Kidney tubule cell (primary cell): ENCODE measurements around the gene SYNPO.

Experiments
- DNase-seq: peaks from one replicate; pipeline ENCODE4 v3.0.0-alpha.2; 2018; ENCODE audit warnings: low spot score

Gene SYNPO

DNA sequence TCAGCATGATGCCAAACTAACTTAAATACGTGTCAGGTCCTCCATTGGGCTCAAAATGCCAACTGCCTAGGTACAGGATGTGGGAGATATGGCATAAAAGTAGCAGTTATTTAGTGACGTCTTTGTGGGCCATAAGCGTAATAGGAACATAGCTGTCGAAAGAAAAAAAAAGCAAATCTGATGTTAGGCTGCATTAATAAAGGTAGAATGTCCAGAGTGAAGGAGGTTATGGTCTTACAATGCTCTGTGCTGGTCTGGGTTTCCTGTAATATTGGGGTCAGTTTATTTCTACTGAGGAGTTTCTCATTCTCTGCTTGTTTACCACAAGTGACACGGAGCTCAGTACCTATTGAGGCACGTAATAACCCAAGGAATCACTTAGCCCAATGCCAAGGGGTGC is 33.4 kb upstream of the SYNPO start:
- DNase-seq: no peak

DNA sequence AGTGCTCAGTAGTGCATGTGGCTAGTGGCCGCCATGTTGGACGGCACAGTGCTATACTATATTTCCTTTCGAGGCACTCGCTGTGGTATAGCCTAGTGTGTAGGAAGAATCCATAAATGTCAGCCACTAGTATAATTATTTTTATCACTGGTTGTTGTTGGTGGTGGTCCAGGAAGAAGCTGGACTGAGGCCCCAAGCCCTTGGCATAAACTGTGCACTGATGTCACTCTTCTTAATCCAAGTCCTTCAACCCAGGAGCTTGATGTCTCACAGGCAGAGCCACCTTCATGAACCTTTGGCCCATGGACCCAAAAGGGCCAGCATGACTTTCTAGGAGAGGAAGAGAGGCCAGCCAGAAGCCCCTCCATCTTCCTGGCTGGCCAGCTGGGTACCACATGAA is 32.5 kb upstream of the SYNPO start:
- no peak for DNase-seq

DNA sequence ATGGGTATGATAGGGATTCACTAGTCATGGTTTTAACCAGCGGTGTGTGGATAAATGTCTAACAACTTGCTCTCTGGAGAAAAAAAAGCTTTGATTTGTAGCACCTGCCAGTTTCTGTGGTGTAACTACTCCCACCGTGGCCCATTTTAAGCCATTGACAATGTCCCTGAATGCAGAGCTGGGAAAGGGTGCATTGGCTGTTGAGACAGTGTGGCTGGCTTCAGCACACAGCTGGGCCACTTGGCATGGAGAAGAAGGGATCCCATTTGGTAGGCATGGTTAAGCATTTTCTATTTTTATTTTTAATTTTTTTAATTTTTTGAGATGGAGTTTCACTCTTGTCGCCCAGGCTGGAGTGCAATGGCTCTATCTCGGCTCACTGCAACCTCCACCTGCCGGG is 31.5 kb upstream of the SYNPO start:
- no peak for DNase-seq

DNA sequence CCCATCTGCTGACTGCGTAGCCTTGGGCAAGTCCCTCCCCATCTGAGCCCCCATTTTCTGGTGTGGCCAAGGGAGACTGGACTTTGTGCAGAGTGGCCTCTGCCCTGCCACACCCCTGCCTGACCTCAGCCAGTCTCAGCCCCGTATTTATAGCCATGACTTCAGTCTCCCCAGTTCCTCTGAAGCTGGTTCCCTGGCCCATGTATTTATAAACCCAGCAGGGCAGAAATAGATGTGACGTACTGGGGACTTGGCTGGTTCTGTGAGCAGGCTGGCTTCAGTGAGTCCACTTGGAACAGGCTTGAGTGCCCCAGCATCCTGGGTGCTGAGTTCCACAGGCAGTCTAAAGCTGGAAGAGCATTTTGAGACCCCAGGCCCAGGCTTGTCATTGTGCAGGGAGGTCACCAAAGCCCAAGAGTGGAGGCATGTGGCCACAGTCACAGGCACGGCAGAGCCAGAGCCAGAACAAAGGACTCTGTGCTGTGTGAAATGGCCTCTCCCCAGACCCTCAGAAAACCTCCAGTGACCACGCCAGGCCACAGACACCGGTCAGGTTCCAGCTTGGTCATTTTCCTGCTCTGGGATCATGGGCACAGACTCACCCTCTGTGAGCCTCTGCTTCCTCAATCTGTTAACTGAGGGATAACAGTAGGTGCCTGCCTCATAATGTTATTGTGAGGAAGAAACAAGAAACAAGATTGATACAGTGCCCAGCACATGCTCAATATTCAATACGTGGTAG is 30.4 kb upstream of the SYNPO start:
- DNase-seq: no peak

DNA sequence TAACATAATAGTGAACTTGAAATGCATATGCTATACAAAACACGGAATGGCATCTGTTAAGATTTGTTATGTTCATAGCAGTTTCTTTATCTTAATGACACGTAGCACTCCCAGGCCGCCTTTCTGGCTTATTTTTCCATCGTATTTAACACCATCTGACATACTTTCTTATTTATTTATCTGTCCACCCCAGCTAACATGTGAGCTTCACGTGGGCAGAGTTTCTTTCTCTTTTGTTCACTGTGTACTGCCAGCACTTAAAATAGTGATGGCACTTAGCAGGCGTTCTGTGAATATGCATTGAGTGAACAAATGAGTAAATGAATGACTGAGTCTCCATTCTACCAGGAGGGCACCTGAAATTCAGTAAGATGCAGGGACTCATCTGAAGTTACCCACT is 29.4 kb upstream of the SYNPO start:
- DNase-seq: no peak

DNA sequence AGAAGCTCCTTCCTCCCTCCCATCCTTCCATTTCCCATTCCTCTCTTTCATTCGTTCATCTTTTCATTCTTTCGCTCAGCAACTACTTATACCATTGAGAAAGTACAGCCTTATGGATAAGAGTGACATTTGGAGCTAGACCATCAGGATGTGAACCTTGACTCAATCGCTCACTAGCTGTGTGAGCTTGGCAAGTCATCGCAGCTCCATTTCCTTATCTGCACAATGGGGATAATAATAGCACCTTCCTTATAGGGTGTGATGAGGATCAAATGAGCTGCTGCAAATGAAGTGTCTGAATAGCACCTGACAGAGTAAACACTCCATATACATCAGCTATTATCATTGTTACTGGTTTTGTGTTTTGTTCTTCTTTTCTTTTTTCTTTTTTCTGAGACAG is 28.1 kb upstream of the SYNPO start:
- no peak for DNase-seq

DNA sequence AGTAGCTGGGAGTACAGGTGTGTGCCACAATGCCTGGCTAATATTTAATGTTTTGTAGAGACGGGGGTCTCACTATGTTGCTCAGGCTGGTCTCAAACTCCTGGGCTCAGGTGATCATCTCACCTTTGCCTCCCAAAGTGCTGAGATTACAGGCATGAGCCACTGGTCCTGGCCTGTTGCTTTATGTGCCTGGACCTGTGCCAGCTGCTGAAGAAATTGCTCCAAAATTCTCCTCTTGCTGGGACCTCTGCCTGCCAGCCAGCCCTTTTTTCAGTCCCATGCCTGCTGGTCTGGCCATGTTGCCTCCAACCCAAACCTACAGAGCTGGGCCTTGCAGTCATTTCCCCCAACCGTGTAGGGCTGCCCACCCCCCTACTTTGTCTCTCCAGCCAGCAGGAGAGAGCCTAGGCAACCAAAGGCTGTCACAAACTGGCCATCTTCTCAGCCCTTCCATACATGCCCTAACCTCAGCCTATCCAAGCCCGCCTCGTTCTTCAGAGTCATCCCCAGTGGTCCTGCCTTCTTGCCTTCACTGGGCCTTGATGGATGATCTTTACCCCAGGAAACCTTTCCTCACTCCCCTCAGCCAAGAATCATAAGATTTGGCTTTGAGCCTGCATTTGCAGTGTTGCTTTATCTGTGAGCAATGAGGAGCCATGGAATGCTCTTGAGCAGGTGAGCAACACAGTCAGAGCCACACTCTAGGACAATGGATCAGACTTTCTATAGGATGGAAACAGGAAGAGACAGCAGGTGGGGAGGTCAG is 27.4 kb upstream of the SYNPO start:
- no peak for DNase-seq

DNA sequence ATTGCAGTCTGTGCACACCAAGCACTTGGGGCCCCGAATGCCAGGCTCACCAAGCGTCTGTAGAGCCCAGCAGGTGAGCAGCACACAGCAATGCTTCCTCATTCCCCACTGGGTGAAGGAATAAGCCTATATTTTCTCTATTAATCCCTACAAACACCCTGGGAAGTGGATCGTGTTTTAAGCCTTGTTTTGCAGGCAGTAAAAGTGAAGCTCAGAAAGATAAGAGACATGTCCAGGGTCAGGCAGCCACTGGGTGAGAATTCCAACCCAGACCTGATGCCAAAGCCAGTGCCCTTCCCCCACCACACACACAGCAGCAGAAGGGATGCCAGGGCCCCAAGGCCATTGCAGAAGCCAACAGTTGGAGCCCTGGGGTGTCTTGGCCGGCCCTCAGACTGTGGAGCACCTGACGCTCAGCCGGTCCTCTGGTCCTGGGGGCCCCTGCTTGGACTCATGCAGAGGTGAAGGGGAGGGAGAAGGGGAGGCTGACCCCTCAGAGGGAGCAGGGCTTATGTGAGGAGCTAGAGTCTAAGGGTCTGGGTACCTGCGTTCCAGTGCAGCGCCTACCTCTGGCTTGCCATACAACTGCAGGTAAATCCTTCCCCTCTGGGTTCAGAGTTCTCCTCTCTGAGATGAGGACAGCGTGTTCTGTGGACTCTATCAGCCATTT is 26.3 kb upstream of the SYNPO start:
- no peak for DNase-seq

DNA sequence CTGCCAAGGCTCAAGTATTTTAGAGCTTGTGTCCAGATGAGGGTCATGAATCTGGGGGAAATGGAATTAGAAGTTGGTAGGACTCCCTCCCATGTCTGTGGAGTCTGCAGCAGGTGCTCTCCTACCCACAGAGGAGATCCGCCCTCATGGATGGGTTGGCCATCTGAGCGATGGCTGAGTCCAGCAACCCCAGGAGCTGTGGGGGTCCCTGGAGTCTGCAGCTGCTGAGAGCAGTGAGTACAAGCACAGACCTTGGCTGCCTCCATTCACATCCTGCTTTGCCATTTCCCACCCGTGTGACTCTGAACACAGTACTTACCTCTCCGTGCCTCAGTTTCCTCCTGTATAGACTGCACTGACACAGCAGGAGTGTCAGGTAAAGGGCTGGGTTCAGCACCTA is 25.8 kb upstream of the SYNPO start:
- DNase-seq: no peak

DNA sequence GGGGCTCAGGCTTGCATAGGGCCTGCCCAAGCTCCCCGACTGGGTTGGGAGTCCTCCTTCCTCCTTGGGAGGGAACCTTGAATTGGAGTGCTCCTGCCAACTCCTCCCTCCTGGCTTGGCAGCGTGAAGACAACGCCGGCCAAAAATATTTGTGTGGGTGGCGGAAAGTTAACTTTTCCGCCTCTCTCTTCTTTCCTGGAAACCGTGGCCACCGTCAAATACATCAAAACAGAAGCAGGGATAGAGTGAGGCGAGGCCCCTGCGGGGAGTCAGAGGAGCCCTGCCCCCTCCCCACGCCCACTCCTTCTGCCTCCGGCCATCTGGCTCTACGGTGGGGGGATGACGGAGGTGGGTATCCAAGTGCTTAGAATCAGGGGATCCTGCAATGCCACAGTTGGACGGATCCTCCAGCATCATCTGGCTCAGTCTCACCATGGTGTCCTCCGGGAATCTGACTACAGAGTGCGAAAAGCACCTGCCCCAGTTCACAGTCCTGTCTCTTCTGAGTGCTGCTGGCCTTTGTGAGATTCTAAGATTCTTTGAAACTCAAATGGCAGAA is 25.2 kb upstream of the SYNPO start:
- DNase-seq: peak; percentile 23

DNA sequence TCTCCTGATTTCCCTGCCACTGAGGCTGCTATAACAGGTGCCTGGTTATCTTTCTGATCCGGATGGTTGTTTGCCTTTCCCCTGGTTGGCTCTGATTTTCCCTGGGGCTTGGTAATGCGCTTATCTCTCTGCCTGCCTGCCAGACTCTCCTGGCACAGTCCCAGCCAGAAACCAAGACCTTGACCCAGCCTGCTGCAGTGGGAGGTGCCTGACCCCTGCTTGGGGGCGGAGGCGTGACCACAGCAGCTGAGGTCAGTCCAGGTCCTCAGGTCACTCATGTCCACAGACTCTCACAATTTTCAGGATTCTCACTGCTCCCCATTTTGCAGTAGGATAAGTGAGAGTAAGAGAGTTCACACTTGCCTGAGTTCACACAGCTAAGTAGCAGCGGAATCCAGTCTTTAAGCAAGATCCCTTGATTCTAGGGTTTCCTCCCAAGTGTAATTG is 24.4 kb upstream of the SYNPO start:
- DNase-seq: no peak

DNA sequence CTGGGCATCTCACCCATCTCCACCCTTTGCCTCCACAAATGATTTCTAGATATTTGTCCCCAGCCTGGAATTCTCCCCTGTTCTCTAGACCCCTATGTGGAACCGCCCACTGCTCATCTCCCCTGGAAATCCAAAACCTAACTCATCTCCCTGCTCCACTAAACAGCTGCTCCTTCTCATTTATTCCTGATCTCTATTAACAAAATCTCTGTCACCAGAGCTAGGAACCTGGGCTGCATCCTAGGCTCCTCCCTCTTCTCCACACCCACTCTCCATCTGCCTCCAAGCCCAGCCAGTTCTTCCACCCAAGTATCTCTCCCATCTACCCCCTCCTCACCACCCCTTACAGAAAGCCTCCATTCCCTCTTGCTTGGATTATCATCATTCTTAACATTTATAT is 24.0 kb upstream of the SYNPO start:
- DNase-seq: no peak

DNA sequence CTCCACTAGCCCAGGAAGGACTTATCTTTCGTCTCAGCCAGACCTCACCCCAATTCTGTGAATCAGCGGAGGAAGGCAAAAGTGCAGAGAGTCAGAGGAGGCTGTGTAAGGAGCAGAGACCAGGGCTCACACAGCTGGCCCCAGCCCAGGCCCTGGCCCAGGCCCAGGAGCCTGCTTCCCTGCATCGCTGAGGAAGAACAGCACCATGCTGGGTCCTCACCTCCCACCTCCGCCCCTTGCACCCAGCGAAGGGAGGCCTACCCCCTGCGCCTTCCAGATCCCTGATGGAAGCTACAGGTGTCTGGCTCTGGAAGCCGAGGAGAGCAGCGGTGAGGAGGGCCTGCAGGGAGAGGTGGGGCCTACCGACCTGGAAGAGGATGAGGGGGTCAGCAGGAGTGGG is 22.3 kb upstream of the SYNPO start:
- DNase-seq: no peak

DNA sequence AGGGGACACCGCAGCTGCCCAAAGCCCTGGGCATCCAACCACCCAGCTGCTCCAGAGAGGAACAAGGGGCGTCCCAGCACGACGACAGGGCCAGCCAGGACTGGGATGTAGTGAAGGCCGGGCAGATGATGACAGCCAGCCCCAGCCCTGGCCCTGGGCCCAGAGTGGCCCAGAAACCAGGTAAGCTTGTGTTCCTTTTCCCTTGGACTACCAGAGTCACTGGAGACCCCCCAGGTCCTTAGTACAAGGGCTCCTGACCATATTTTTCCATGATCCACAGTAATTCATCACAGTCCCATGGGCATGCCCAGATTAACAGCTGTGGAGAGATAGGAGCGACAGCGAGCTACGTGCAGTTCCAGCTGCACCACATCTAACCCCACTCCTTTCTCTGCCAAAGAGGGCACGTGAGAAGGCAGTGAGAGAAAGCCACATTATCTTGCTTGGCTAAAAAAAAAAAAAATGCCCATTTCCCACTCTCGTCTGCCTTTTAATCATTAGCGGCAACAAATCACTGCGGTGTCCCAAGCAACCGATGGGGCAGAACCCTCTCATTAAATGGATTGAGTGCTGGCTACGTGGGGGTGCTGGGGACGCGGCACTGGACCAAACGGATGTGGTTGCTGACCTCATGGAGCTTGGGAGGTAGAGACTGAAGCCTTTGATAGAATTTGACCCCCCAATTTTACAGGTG is 21.7 kb upstream of the SYNPO start:
- peak; percentile 83 for DNase-seq

DNA sequence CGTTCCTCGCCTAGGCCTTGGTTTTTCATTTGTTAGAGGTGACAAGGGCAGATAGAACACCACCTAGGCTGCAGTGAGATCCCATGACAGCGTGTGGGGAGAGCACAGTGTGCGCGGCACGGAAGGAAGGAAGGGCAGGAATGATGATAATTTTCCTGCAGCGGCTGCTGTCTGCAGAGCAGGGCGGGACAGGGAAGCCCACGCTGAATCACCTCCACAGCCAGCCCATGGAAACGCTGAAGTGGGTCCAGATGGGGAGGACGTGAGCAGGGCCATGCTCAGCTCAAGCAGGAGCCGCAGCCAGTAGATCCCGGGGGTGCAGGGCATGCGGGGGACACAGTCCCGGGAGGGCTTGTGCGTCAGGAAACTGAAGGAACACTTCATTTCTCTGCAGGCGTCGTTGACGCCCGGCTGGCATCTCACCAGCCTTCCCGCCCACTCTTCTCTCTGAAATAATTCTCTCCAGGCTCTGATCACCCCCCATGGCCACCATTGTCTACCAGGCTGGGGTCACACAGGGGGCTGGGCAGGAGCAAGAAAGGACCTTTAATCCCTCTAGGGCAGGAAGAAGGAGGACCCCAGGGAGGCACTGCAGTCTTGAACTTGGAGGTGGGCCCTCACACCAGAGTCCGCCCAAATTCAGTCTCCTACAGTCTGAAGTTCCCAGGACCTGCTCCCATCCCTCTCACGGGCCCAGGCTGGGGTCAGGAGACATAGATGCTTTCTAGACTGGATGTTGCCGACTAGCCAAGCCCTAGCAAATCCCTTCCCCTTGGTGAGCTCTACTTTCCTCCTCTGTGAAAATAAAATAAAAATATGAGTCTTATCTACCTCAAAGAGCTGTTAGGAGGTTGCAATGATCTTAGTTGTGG is 20.9 kb upstream of the SYNPO start:
- DNase-seq: peak; percentile 47

DNA sequence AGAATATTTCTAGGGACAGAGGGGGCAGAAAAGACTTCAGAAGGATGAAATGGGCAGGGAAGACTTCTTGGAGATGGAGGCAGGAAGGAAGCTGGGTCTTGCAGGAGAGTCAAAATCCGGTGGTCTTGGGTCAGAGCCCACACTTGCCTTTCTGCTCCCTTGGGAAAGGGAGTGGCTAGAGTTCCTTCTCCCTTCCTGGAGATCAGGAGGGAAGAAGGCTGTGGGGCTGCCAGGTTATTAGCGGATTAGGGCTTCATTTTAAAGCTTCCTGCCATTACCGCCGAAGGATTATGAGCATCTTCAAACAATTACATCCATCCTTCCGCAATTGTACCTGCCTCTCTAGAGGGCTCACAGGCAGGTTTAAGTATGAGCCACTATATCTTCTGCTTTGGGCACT is 19.2 kb upstream of the SYNPO start:
- DNase-seq: no peak

DNA sequence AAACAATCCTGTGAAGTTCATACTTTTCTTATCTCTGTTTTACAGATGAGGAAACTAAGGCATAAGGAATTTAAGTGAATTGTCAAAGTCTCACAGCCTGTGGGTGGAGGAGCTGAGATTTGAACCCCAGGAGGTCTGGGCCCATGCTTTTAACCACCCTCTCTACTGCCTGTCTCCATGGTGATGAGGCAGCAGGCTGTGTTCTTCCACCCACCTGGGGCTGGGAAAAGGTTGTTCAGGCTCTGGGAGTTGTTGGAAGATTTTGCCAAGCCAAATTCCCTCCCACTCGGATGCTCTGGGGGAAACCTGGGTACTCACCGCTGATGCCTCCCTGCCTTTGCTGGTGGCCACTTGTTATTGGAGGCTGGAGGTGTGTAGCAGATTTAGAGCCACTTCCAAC is 18.3 kb upstream of the SYNPO start:
- DNase-seq: no peak

DNA sequence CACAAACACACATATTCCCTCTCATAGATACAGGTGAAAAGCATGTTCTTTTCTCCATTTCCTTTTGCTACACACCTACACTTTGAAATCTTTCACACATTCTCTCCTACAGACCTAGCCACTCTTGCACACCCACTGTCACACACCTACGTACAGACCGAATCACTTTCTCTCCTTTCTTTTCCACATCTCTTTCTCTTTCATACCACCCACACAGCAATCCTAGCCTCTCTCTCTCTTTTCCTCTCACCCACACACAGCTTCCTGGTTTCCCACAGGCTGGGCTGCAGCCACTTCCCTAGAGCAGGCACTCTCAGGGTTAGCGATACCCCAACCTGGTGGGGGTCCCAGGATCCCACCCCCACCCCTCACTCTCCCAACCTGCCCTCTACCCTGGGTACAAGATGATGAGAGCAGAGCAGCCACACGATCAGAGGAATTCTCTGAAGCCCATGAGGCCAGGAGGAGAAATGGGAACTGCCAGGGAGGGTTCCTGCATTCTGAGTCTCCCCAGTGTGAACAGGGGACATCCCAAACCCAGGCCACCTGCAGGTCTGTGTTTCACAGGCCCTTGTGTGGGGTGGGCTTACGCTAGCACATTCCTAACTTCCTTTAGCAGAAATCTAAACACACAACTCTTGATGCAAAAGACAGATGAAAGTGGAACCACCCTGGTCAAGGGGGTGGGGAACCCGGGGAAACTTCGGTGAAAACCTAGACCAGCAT is 17.1 kb upstream of the SYNPO start:
- no peak for DNase-seq

DNA sequence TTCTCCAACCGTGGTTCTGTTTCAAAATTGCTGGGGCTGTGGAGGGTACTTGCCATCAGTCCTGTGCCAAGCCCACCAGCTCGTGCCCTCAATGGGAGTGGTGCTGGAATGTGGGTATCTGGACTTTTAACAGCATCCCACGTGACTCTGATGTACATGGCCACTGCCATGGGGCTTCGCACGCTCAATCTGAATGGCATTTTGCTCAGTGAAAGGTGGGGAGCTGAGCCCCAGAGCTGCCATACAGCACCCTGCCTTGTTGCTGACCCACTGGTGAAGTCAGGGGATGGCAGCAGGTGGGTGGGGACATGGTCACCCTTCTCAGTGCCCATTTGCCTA is 16.6 kb upstream of the SYNPO start:
- no peak for DNase-seq

DNA sequence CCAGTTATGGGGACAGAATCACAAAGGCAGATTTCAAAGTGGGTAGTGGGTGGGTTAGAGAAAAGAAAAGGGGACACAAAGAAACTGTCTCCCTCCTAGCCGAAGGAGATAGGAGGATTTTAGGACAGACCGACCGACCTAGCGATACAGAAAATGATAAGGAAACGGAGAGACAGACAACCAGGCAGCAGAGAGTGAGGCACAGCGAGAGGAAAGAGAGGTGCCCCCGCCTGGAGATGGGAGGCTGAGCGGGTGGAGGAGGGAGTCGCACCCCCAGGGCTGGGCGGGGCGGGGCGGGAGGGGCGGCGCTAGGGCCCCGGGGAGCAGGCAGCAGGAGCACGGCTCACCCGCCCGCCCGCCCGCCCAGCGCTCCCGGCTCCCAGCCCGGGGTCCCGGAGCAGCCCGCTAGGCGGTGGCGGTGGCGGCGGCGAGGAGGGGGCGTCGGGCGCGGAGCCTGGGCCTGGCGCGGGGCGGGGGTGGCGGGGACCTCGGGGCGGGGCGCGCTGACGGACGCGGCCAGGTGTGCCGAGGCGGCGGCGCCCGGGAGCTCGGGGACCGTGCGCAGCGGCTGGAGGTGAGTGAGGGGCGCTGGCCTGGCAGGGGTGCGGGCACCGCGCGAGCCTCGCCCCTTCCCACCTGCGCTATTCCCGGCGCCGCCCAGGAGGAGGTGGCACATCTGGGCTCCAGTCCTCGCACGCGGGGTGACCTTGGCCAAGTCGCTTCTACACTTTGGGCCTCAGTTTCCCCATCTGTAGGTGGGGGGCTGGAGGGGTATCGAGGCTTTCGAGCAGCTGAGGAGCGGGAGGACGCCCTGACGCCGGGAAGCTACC is 15.9 kb upstream of the SYNPO start:
- no peak for DNase-seq
